ENCODE results near the gene KCNC1. TPM values are rescaled to one million over a fixed set of nuclear protein-coding genes. Genes with fewer than 3 reads are reported as not detected.

The KCNC1 gene
- total RNA-seq, 1 donor from 2014 or later: 0.20 TPM

DNA sequence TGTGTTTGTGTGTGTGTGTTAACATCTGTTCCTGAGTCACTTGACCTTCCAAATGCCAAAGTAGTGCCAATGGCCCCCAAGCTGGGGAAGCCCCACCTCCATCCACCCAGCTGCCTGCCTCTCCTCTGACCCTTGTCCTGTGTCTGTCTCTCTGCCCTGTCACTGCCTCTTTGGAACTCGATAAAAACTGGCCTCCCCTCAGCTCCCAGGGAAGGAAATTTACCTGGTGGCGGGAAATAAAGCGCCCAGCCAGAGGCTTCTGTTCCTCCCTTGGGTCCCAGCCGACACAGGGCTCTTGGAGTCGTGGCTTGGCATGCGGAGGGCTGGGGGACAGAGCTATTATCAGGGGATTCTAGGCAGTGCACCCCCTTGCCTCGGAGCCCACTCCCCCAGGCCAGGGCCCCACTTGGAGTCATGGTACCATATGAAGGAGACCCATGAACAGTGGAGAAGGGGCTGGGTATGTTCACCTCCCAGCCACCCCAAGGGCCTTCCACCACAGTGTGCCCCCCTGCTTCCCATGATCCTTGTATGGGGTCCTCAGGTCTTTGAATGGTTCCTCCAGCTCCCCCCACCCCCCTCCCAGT lies 6.2 kb downstream of the KCNC1 start:
- Mint-ChIP-seq H3K27ac (ENCODE audit: unreplicated experiment) (no peak overlapping the region), H3K27me3 (ENCODE audit: low read depth) (peaks cover 14% of the 10 kb centered on the region), H3K9me3 (ENCODE audit: low read depth) (no peaks in the 10 kb centered on the region), H3K4me3 (ENCODE audit: unreplicated experiment) (no peak overlapping the region), H3K4me1 (ENCODE audit: low read depth) (no peaks in the 10 kb centered on the region), H3K36me3 (ENCODE audit: low read depth) (no peaks in the 10 kb centered on the region)
- no peak for DNase-seq (ENCODE audit: low spot score)
- TF ChIP-seq CTCF (IDR thresholded peaks at IDR 0.05): no peak

GRCh38 chr11:17741487-17741886 lies 6.9 kb downstream of the KCNC1 start:
- Mint-ChIP-seq H3K4me3 (ENCODE audit: unreplicated experiment) (no peak overlapping the region), H3K27me3 (ENCODE audit: low read depth) (peaks cover 17% of the 10 kb centered on the region), H3K4me1 (ENCODE audit: low read depth) (no peaks in the 10 kb centered on the region), H3K9me3 (ENCODE audit: low read depth) (no peaks in the 10 kb centered on the region), H3K27ac (ENCODE audit: unreplicated experiment) (no peak overlapping the region), H3K36me3 (ENCODE audit: low read depth) (no peaks in the 10 kb centered on the region)
- no peak for TF ChIP-seq CTCF (IDR thresholded peaks at IDR 0.05)
- DNase-seq (ENCODE audit: low spot score): peak; percentile 55

DNA sequence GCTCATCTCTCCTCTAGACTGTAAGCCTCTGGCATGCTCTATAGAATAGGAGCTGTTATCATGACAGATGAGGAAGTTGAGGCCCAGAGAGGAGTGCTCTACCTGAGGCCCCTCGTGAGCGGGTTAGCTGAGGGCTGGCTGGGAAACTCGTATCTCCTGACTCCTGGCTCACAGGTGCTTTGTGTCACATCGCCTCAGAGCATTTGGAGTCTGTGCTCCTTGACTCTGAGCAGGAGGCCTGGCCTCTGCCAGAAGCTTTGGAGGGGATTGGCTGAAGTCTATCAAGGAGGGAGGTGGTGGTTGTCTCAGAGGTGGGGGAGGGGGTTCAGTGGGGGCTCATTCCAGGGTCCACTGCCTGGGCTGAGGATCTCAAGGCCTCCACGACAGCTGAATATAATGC lies 7.4 kb downstream of the KCNC1 start:
- H3K4me3 Mint-ChIP-seq (ENCODE audit: unreplicated experiment): no peak overlapping the region
- DNase-seq (ENCODE audit: low spot score): no peak
- H3K9me3 Mint-ChIP-seq (ENCODE audit: low read depth): no peaks in the 10 kb centered on the region
- no peaks in the 10 kb centered on the region for H3K4me1 Mint-ChIP-seq (ENCODE audit: low read depth)
- H3K36me3 Mint-ChIP-seq (ENCODE audit: low read depth): no peaks in the 10 kb centered on the region
- no peak overlapping the region for H3K27ac Mint-ChIP-seq (ENCODE audit: unreplicated experiment)
- peaks cover 11% of the 10 kb centered on the region for H3K27me3 Mint-ChIP-seq (ENCODE audit: low read depth)
- no peak for TF ChIP-seq CTCF (IDR thresholded peaks at IDR 0.05)

DNA sequence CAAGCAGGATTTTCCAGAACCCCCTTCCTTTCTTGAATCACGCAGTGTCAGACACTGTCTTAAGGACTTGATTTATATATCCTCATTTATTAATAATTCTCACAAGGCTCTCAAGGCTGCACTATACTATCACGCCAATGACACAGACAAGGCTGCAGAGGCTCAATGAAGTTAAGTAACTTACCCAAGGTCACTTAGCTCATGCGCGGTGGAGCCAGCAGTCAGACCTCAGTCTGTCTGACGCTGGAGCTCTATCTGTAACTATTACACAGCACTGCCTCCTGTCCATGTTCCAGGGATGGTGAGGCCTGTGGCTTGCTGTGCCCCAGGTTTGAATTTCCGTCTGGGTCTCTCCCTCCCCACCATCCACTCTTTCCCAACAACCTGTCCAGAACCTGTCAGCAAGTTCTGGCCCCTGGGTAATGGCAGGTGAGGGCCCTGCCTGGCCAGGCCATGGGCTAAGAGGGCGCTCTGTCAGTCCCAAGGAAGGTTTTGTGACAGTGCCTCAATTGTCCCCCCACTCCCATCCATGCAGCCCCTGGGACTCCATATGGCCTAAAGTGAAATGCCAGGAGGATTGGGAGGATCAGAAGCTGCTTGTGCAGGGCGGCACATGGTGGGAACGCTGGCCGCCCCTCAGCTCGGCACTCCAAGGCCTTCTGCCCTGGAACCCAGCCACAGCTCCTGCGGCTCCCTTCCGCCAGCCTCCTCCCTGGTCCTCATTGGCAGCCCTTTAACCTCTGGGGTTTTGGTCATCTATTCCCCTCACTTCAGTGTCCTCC lies 8.6 kb downstream of the KCNC1 start:
- peak; percentile 66 for DNase-seq (ENCODE audit: low spot score)
- no peaks in the 10 kb centered on the region for H3K9me3 Mint-ChIP-seq (ENCODE audit: low read depth)
- no peaks in the 10 kb centered on the region for H3K36me3 Mint-ChIP-seq (ENCODE audit: low read depth)
- peak overlapping the region; percentile 53 for H3K27ac Mint-ChIP-seq (ENCODE audit: unreplicated experiment)
- no peak overlapping the region for H3K4me3 Mint-ChIP-seq (ENCODE audit: unreplicated experiment)
- TF ChIP-seq CTCF (IDR thresholded peaks at IDR 0.05): no peak
- no peaks in the 10 kb centered on the region for H3K4me1 Mint-ChIP-seq (ENCODE audit: low read depth)
- H3K27me3 Mint-ChIP-seq (ENCODE audit: low read depth): peaks cover 13% of the 10 kb centered on the region

GRCh38 chr11:17743808-17744119 lies 9.2 kb downstream of the KCNC1 start:
- H3K27me3 Mint-ChIP-seq (ENCODE audit: low read depth): peaks cover 13% of the 10 kb centered on the region
- TF ChIP-seq CTCF (IDR thresholded peaks at IDR 0.05): no peak
- DNase-seq (ENCODE audit: low spot score): peak; percentile 75
- peak overlapping the region; percentile 53 for H3K27ac Mint-ChIP-seq (ENCODE audit: unreplicated experiment)
- no peaks in the 10 kb centered on the region for H3K9me3 Mint-ChIP-seq (ENCODE audit: low read depth)
- no peaks in the 10 kb centered on the region for H3K36me3 Mint-ChIP-seq (ENCODE audit: low read depth)
- H3K4me1 Mint-ChIP-seq (ENCODE audit: low read depth): no peaks in the 10 kb centered on the region
- H3K4me3 Mint-ChIP-seq (ENCODE audit: unreplicated experiment): no peak overlapping the region

Data from chondrocyte (in vitro differentiated cells).